OCI-LY3 (cell line): ENCODE data around the gene RGS6.

Experiments used
- H2AFZ ChIP-seq: fragments of 200-600, 300-600 bp; shearing (Covaris generic); 2 replicates; pipeline ENCODE4 v1.6.0; 2014; ENCODE audit warnings: antibody characterized with exemption, low read depth, low read length
- H3K27ac ChIP-seq: fragments of 200-600, 300-600 bp; sonication (generic); 2 replicates; pipeline ENCODE4 v1.5.1; 2014; ENCODE audit warnings: mild to moderate bottlenecking, low read length, moderate library complexity, mixed read lengths
- H3K27me3 ChIP-seq: fragments of 200-600, 300-600 bp; sonication (generic); 2 replicates; pipeline ENCODE4 v1.6.1; 2014; ENCODE audit warnings: low read depth, low read length, mixed read lengths
- H3K36me3 ChIP-seq: fragments of 200-600, 300-600 bp; sonication (generic); replicated peaks from 2 replicates; pipeline ENCODE3; 2014; ENCODE audit warnings: low read depth, low read length, mixed read lengths
- H3K4me1 ChIP-seq: fragments of 300-600, 200-600 bp; sonication (generic); 2 replicates; pipeline ENCODE4 v1.6.1; 2014; ENCODE audit warnings: low read length, mixed read lengths
- H3K4me2 ChIP-seq: fragments of 200-600, 300-600 bp; sonication (generic); 2 replicates; pipeline ENCODE4 v1.6.1; 2014; ENCODE audit warnings: low read length, mixed read lengths
- H3K4me3 ChIP-seq: fragments of 300-600, 200-600 bp; sonication (generic); 2 replicates; pipeline ENCODE4 v1.5.1; 2014; ENCODE audit warnings: antibody characterized with exemption, mild to moderate bottlenecking, low read length, moderate library complexity
- H3K79me2 ChIP-seq: fragments of 300-600, 200-600 bp; shearing (Covaris generic); 2 replicates; pipeline ENCODE4 v1.6.1; 2014; ENCODE audit warnings: mild to moderate bottlenecking, low read length, mixed read lengths
- H3K9ac ChIP-seq: fragments of 300-600, 200-600 bp; shearing (Covaris generic); 2 replicates; pipeline ENCODE4 v1.6.0; 2014; ENCODE audit warnings: mild to moderate bottlenecking, low read length, moderate library complexity
- H3K9me3 ChIP-seq: fragments of 200-600, 300-600 bp; shearing (Covaris generic); 2 replicates; pipeline ENCODE4 v1.6.1; 2014; ENCODE audit warnings: low read length, mixed read lengths; ENCODE audit not compliant: insufficient read depth
- H4K20me1 ChIP-seq: fragments of 200-600, 300-600 bp; sonication (generic); 2 replicates; pipeline ENCODE4 v1.6.1; 2016; ENCODE audit warnings: low read length, mixed read lengths; ENCODE audit not compliant: insufficient read depth
- CTCF ChIP-seq: fragments of 200-600, 300-600 bp; sonication (generic); IDR thresholded peaks from 2 replicates; pipeline ENCODE4 v1.5.1; 2014; ENCODE audit warnings: antibody characterized with exemption, low read length, low read depth
- EZH2phosphoT487 ChIP-seq: fragments of 200-600 bp; shearing (Covaris generic); IDR thresholded peaks from 2 replicates; pipeline ENCODE4 v1.6.1; 2018; ENCODE audit warnings: antibody characterized with exemption, mixed run types, low read depth

Gene RGS6

GRCh38 chr14:72614891-72615415, 682.7 kb downstream of the RGS6 start:
- Histone ChIP-seq H3K4me1 (no peaks in the 10 kb centered on the region), H2AFZ (no peak overlapping the region), H3K4me2 (no peak overlapping the region), H3K27me3 (no peaks in the 10 kb centered on the region), H3K4me3 (no peak overlapping the region), H3K9ac (no peak overlapping the region), H3K9me3 (no peaks in the 10 kb centered on the region), H4K20me1 (no peaks in the 10 kb centered on the region), H3K27ac (no peak overlapping the region), H3K36me3 (no peaks in the 10 kb centered on the region), H3K79me2 (no peaks in the 10 kb centered on the region)
- TF ChIP-seq EZH2phosphoT487 (no peak), CTCF (no peak)

GRCh38 chr14:72615451-72616121, 683.4 kb downstream of the RGS6 start:
- H3K9ac ChIP-seq = no peak overlapping the region
- H3K27ac ChIP-seq = no peak overlapping the region
- H3K9me3 ChIP-seq = no peaks in the 10 kb centered on the region
- no peaks in the 10 kb centered on the region for H3K27me3 ChIP-seq
- H3K4me1 ChIP-seq = no peaks in the 10 kb centered on the region
- no peaks in the 10 kb centered on the region for H3K79me2 ChIP-seq
- H2AFZ ChIP-seq = no peak overlapping the region
- no peak overlapping the region for H3K4me2 ChIP-seq
- TF ChIP-seq CTCF = no peak
- no peak for TF ChIP-seq EZH2phosphoT487
- no peaks in the 10 kb centered on the region for H3K36me3 ChIP-seq
- no peaks in the 10 kb centered on the region for H4K20me1 ChIP-seq
- H3K4me3 ChIP-seq = no peak overlapping the region
